Keratinocyte (primary cell): ENCODE data around the gene DENND4A. TPM values are rescaled to one million over a fixed set of nuclear protein-coding genes. Genes with fewer than 3 reads are reported as not detected.

Experiments used
- DNase-seq: peaks from one replicate; pipeline ENCODE4 v3.0.0-alpha.2; 2011; ENCODE audit warnings: low read depth, missing footprints, low spot score
- FAIRE-seq: peaks from 2 replicates; lab custom pipeline; 2011; peaks lifted over from hg19 to GRCh38; lab: Jason Lieb, UNC
- H2AFZ ChIP-seq: 2 replicates; pipeline ENCODE4 v1.6.0; 2012; ENCODE audit warnings: low read length, control low read depth, inconsistent platforms; ENCODE audit not compliant: control insufficient read depth
- H3K27ac ChIP-seq: 2 replicates; pipeline ENCODE4 v1.5.1; 2011; ENCODE audit warnings: low read length; ENCODE audit not compliant: control insufficient read depth, insufficient read depth
- H3K27me3 ChIP-seq: 3 replicates; pipeline ENCODE4 v1.6.0; 2011; ENCODE audit warnings: low read length; ENCODE audit not compliant: control insufficient read depth, insufficient read depth; ENCODE audit errors: extremely low read depth
- H3K36me3 ChIP-seq, 2 experiments: 2 replicates in 1 of 2; 3 replicates in 1 of 2; pipeline ENCODE4 v1.5.1; 2011; ENCODE audit warnings: low read length in 2 of 2, mild to moderate bottlenecking in 1 of 2; ENCODE audit not compliant: control insufficient read depth in 2 of 2, insufficient read depth in 2 of 2; ENCODE audit errors: extremely low read depth in 1 of 2
- H3K4me1 ChIP-seq: 3 replicates; pipeline ENCODE4 v1.5.1; 2011; ENCODE audit warnings: low read length; ENCODE audit not compliant: control insufficient read depth, insufficient read depth; ENCODE audit errors: extremely low read depth
- H3K4me2 ChIP-seq: 3 replicates; pipeline ENCODE4 v1.6.0; 2011; ENCODE audit warnings: low read depth, low read length; ENCODE audit not compliant: control insufficient read depth, insufficient read depth; ENCODE audit errors: extremely low read depth
- H3K4me3 ChIP-seq, 3 experiments: fragments of 200-600 bp in 1 of 3; sonication (generic) in 1 of 3; 2 replicates in 2 of 3; 3 replicates in 1 of 3; pipeline ENCODE4 v1.5.1; 2011 to 2016; ENCODE audit warnings: low read length in 3 of 3, mild to moderate bottlenecking in 3 of 3, control low read depth in 2 of 3, inconsistent platforms in 1 of 3, low read depth in 1 of 3, mixed read lengths in 1 of 3, mixed run types in 1 of 3, moderate library complexity in 1 of 3; ENCODE audit not compliant: control insufficient read depth in 2 of 3, insufficient read depth in 2 of 3; ENCODE audit errors: extremely low read depth in 1 of 3
- H3K79me2 ChIP-seq: 2 replicates; pipeline ENCODE4 v1.6.0; 2012; ENCODE audit warnings: low read length; ENCODE audit not compliant: control insufficient read depth, insufficient read depth
- H3K9ac ChIP-seq: 3 replicates; pipeline ENCODE4 v1.6.0; 2011; ENCODE audit warnings: low read length; ENCODE audit not compliant: control insufficient read depth, insufficient read depth; ENCODE audit errors: extremely low read depth
- H3K9me1 ChIP-seq: 3 replicates; pipeline ENCODE4 v1.6.0; 2011; ENCODE audit warnings: low read length; ENCODE audit not compliant: control insufficient read depth, insufficient read depth; ENCODE audit errors: extremely low read depth
- H3K9me3 ChIP-seq: 2 replicates; pipeline ENCODE4 v1.5.1; 2012; ENCODE audit warnings: low read depth, low read length; ENCODE audit not compliant: control insufficient read depth
- H4K20me1 ChIP-seq: 3 replicates; pipeline ENCODE4 v1.6.0; 2011; ENCODE audit warnings: low read length; ENCODE audit not compliant: control insufficient read depth, insufficient read depth; ENCODE audit errors: extremely low read depth
- CTCF ChIP-seq, 3 experiments: IDR thresholded peaks in 1 of 3; conservative IDR thresholded peaks in 1 of 3; optimal IDR thresholded peaks in 1 of 3; 2 replicates in 2 of 3; 3 replicates in 1 of 3; pipeline versions ENCODE3 to v1.5.1; 2011; ENCODE audit warnings: low read length in 3 of 3, mild to moderate bottlenecking in 3 of 3, moderate library complexity in 2 of 3, control low read depth in 1 of 3, inconsistent platforms in 1 of 3; ENCODE audit not compliant: insufficient read depth in 2 of 3; ENCODE audit errors: extremely low read depth in 1 of 3
- EZH2 ChIP-seq: IDR thresholded peaks from one replicate; pipeline ENCODE4 v1.6.1; 2012; ENCODE audit warnings: inconsistent platforms, mild to moderate bottlenecking, low read length, moderate library complexity
- dilution Hi-C: fragments of 300-500 bp; cut with MboI; formaldehyde crosslinking; loops from one replicate; pipeline ENCODE4 v1.7.0; 2020; ENCODE audit warnings: low sequenced_read_pairs; ENCODE audit not compliant: extremely low pct_ligation_motif_present
- polyA plus RNA-seq, 5 experiments: library from polyadenylated mRNA; depleted of rRNA in 3 of 5; stranded (reverse) in 3 of 5; stranded (forward) in 1 of 5; unstranded in 1 of 5; fragments of >200 nt; gene quantifications; 1 replicate in 1 of 5; 2 replicates in 3 of 5; 3 replicates in 1 of 5; pipeline versions ENCODE4 v1.2.1 to v1.2.3, GENCODE V29; 2011 to 2012; ENCODE audit warnings: missing spikeins in 2 of 5, low read depth in 1 of 5, low replicate concordance in 1 of 5

Gene DENND4A
- polyA plus RNA-seq, 1 donor (not counting 4 experiments of a cell fraction or from before 2014, with no cell fraction given), result 10.0 TPM

- Histone ChIP-seq H4K20me1 (no peaks in the 10 kb centered on the region), H2AFZ (no peak overlapping the region), H3K9me3 (no peaks in the 10 kb centered on the region), H3K4me2 (no peak overlapping the region), H3K4me1 (peaks cover 9% of the 10 kb centered on the region), H3K4me3 (no peak overlapping the region), H3K79me2 (no peaks in the 10 kb centered on the region), H3K36me3 (no peaks in the 10 kb centered on the region), H3K27ac (no peak overlapping the region), H3K9me1 (no peaks in the 10 kb centered on the region), H3K9ac (no peak overlapping the region), H3K27me3 (no peaks in the 10 kb centered on the region)
- dilution Hi-C loops, result no loop called here
- TF ChIP-seq EZH2, result no peak
- TF ChIP-seq CTCF (optimal IDR thresholded peaks at IDR 0.05 in 1 of 3, IDR thresholded peaks at IDR 0.05 in 1 of 3, conservative IDR thresholded peaks at IDR 0.05 in 1 of 3; ENCODE audit: extremely low read depth in 1 of 3, insufficient read depth in 2 of 3, low read length in 3 of 3), result no peak
- no peak for FAIRE-seq
- DNase-seq, result no peak
Measured at GRCh38 chr15:65731926-65732325, 60.2 kb downstream of the DENND4A start.

- Histone ChIP-seq H3K9me3 (no peaks in the 10 kb centered on the region), H3K79me2 (no peaks in the 10 kb centered on the region), H3K4me1 (peaks cover 9% of the 10 kb centered on the region), H3K9ac (no peak overlapping the region), H3K27me3 (no peaks in the 10 kb centered on the region), H3K4me3 (no peak overlapping the region), H2AFZ (no peak overlapping the region), H3K9me1 (no peaks in the 10 kb centered on the region), H4K20me1 (no peaks in the 10 kb centered on the region), H3K36me3 (no peaks in the 10 kb centered on the region), H3K27ac (no peak overlapping the region), H3K4me2 (no peak overlapping the region)
- FAIRE-seq (no peak), DNase-seq (no peak)
- TF ChIP-seq EZH2 (no peak), CTCF (optimal IDR thresholded peaks at IDR 0.05 in 1 of 3, IDR thresholded peaks at IDR 0.05 in 1 of 3, conservative IDR thresholded peaks at IDR 0.05 in 1 of 3; ENCODE audit: extremely low read depth in 1 of 3, insufficient read depth in 2 of 3, low read length in 3 of 3) (no peak)
- dilution Hi-C loops, result no loop called here
Measured at GRCh38 chr15:65730549-65731172, 61.4 kb downstream of the DENND4A start.
